K562 (cell line): Measurements from ENCODE around the gene DLGAP1. TPM values are rescaled to one million over a fixed set of nuclear protein-coding genes. Genes with fewer than 3 reads are reported as not detected.

Experiments
- BCLAF1 ChIP-seq, 2 experiments: fragments of 450-650 bp in 1 of 2; IDR thresholded peaks; 2 replicates each; pipeline ENCODE4 v1.6.1; 2011 to 2017; ENCODE audit warnings: low read depth in 2 of 2, antibody characterized with exemption in 1 of 2, borderline replicate concordance in 1 of 2, low read length in 1 of 2, mild to moderate bottlenecking in 1 of 2, mixed read lengths in 1 of 2; ENCODE audit not compliant: control insufficient read depth in 1 of 2
- CBFA2T3 ChIP-seq: fragments of 450-650 bp; IDR thresholded peaks from 2 replicates; pipeline ENCODE4 v1.6.1; 2017
- CTBP1 ChIP-seq: fragments of 450-650 bp; IDR thresholded peaks from 2 replicates; pipeline ENCODE4 v1.6.1; 2016; ENCODE audit warnings: borderline replicate concordance
- FOSL1 ChIP-seq: fragments of 200-800 bp; sonication (Bioruptor generic); conservative IDR thresholded peaks from 2 replicates; pipeline ENCODE4 v1.6.1; 2016; ENCODE audit warnings: missing genetic modification characterization, missing compliant biosample characterization
- GTF2A2 ChIP-seq: IDR thresholded peaks from 2 replicates; pipeline ENCODE4 v1.6.1; 2016; ENCODE audit warnings: mild to moderate bottlenecking, missing genetic modification characterization, missing compliant biosample characterization
- HDAC6 ChIP-seq: IDR thresholded peaks from 2 replicates; pipeline ENCODE4 v1.6.1; 2012; ENCODE audit warnings: low read depth, mild to moderate bottlenecking, control low read depth, inconsistent platforms, low read length, moderate library complexity
- JUND ChIP-seq, 2 experiments: IDR thresholded peaks; 2 replicates in 1 of 2; 3 replicates in 1 of 2; pipeline ENCODE4 v1.6.1; 2011; ENCODE audit warnings: borderline replicate concordance in 2 of 2, low read depth in 2 of 2, low read length in 2 of 2, improper control_type of control experiment in 1 of 2, missing biosample characterization in 1 of 2, missing genetic modification characterization in 1 of 2, missing genetic modification reagents in 1 of 2
- PHTF2 ChIP-seq: fragments of 250-450 bp; sonication (Bioruptor Pico); IDR thresholded peaks from 2 replicates; pipeline ENCODE4 v1.5.0; 2021; ENCODE audit warnings: mild to moderate bottlenecking
- PYGO2 ChIP-seq: fragments of 450-650 bp; IDR thresholded peaks from 2 replicates; pipeline ENCODE4 v1.6.1; 2016; ENCODE audit warnings: mild to moderate bottlenecking, missing genetic modification characterization, moderate library complexity, missing compliant biosample characterization
- SRSF9 ChIP-seq: fragments of 200-400 bp; formaldehyde crosslinking; IDR thresholded peaks from 2 replicates; pipeline ENCODE4 v1.6.1; 2017; ENCODE audit warnings: low read depth, low read length, borderline replicate concordance
- STAT6 ChIP-seq: sonication (generic); formaldehyde crosslinking; IDR thresholded peaks from 2 replicates; pipeline ENCODE4 v1.8.1; 2023; ENCODE audit warnings: mild to moderate bottlenecking, missing genetic modification reagents
- ZBTB17 ChIP-seq: fragments of 450-650 bp; formaldehyde crosslinking; IDR thresholded peaks from 2 replicates; pipeline ENCODE4 v1.4.0; 2020; ENCODE audit warnings: mild to moderate bottlenecking
- ZNF197 ChIP-seq: fragments of 200-800 bp; sonication (Bioruptor generic); IDR thresholded peaks from 2 replicates; pipeline ENCODE4 v1.6.1; 2016; ENCODE audit warnings: low read depth, missing genetic modification characterization, missing compliant biosample characterization
- ZNF551 ChIP-seq: fragments of 250-450 bp; sonication (Bioruptor Pico); IDR thresholded peaks from 2 replicates; pipeline ENCODE4 v1.5.0; 2021; ENCODE audit warnings: mild to moderate bottlenecking, moderate library complexity
- ZNF644 ChIP-seq: fragments of 200-800 bp; sonication (Bioruptor generic); IDR thresholded peaks from 2 replicates; pipeline ENCODE4 v1.6.1; 2016; ENCODE audit warnings: low read depth, missing genetic modification characterization, missing compliant biosample characterization
- ZNF75A ChIP-seq: fragments of 450-650 bp; formaldehyde crosslinking; IDR thresholded peaks from 2 replicates; pipeline ENCODE4 v1.4.0; 2020; ENCODE audit warnings: mild to moderate bottlenecking
- polyA plus RNA-seq, 8 experiments: library from polyadenylated mRNA; depleted of rRNA in 4 of 8; stranded (reverse) in 5 of 8; unstranded in 3 of 8; fragments of >200 nt; fragmentation: Nextera tagmentation in 2 of 8; fragmentation: Illumina TruSeq in 1 of 8; extraction: Ambion mirVana in 2 of 8; extraction: Trizol in 1 of 8; gene quantifications; 2 replicates each; pipeline versions ENCODE4 v1.2.1 to v1.2.3, GENCODE V29; 2011 to 2014; ENCODE audit warnings: inconsistent platforms in 1 of 8, missing spikeins in 1 of 8
- total RNA-seq, 7 experiments: library from RNA; depleted of rRNA in 6 of 7; stranded (reverse); fragments of >200 nt in 6 of 7; fragmentation: Illumina TruSeq in 2 of 7; extraction: Trizol in 2 of 7; gene quantifications; 2 replicates each; pipeline versions ENCODE4 v1.2.1 to v1.2.3, GENCODE V29; 2011 to 2021; ENCODE audit warnings: low replicate concordance in 1 of 7
- TF ChIP-seq, protein P1 (sequence below): fragments of 450-650 bp; IDR thresholded peaks from 2 replicates; pipeline ENCODE4 v1.6.1; 2016; ENCODE audit warnings: missing biosample characterization, missing genetic modification characterization
- TF ChIP-seq, protein P2 (sequence below), 2 experiments: fragments of 450-650 bp; IDR thresholded peaks; 2 replicates each; pipeline ENCODE4 v1.6.1; 2016

DLGAP1 gene
- total and polyA plus RNA-seq, 9 of the 15 experiments (the other 6 are each of a cell fraction or from before 2014, with no cell fraction given) = 0.04 to 0.22 (median 0.08) TPM

- TF ChIP-seq GTF2A2 (peak; percentile 55; the same call in 1 of the 2 replicates), PHTF2 (CRISPR knock-in tag) (no peak), CTBP1 (no peak), ZNF75A (CRISPR knock-in tag) (peak; percentile 90; the same call in 1 of the 2 replicates), SRSF9 (no peak), JUND (IDR thresholded peaks at IDR 0.05; ENCODE audit: borderline replicate concordance, low read depth, low read length) (peak; percentile 39; the same call in 1 of the 2 replicates), JUND (tag; IDR thresholded peaks at IDR 0.05; ENCODE audit: borderline replicate concordance, low read depth, low read length) (peak; percentile 49; the same call in 1 of the 3 replicates), FOSL1 (tag) (peak; percentile 64), HDAC6 (no peak), STAT6 (CRISPR knock-in tag) (no peak), CBFA2T3 (peak; percentile 30; the same call in 1 of the 2 replicates), ZNF551 (no peak), ZBTB17 (CRISPR knock-in tag) (no peak), BCLAF1 (IDR thresholded peaks at IDR 0.05; ENCODE audit: borderline replicate concordance in 1 of 2, control insufficient read depth in 1 of 2, low read depth in 2 of 2, low read length in 1 of 2) (no peak), ZNF197 (CRISPR knock-in tag) (no peak), ZNF644 (tag) (no peak), PYGO2 (no peak)
- TF ChIP-seq, protein P1, sequence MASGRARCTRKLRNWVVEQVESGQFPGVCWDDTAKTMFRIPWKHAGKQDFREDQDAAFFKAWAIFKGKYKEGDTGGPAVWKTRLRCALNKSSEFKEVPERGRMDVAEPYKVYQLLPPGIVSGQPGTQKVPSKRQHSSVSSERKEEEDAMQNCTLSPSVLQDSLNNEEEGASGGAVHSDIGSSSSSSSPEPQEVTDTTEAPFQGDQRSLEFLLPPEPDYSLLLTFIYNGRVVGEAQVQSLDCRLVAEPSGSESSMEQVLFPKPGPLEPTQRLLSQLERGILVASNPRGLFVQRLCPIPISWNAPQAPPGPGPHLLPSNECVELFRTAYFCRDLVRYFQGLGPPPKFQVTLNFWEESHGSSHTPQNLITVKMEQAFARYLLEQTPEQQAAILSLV (tag) = no peak
- TF ChIP-seq, protein P2, sequence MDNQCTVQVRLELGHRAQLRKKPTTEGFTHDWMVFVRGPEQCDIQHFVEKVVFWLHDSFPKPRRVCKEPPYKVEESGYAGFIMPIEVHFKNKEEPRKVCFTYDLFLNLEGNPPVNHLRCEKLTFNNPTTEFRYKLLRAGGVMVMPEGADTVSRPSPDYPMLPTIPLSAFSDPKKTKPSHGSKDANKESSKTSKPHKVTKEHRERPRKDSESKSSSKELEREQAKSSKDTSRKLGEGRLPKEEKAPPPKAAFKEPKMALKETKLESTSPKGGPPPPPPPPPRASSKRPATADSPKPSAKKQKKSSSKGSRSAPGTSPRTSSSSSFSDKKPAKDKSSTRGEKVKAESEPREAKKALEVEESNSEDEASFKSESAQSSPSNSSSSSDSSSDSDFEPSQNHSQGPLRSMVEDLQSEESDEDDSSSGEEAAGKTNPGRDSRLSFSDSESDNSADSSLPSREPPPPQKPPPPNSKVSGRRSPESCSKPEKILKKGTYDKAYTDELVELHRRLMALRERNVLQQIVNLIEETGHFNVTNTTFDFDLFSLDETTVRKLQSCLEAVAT (IDR thresholded peaks at IDR 0.05) = no peak
Observed at GRCh38 chr18:3794537-3795348, 660.4 kb downstream of the DLGAP1 start (continued).
